Uterus (tissue), 2 donors: ENCODE measurements around the gene OXCT1.

Experiments used
- POLR2A ChIP-seq, 2 donors: fragments of 450-650 bp; IDR thresholded peaks; one replicate each; pipeline ENCODE4 v1.6.1; 2016; ENCODE audit warnings: antibody characterized with exemption in 2 of 2, mild to moderate bottlenecking in 1 of 2, moderate library complexity in 1 of 2
- TF ChIP-seq, protein P1 (sequence below), 4 experiments: fragments of 200-600 bp in 2 of 4; fragments of 450-650 bp in 2 of 4; sonication (generic) in 2 of 4; IDR thresholded peaks; one replicate each; pipeline ENCODE4 v1.5.1; 2016 to 2019; ENCODE audit warnings: antibody characterized with exemption in 4 of 4, mild to moderate bottlenecking in 2 of 4, moderate library complexity in 1 of 4

DNA sequence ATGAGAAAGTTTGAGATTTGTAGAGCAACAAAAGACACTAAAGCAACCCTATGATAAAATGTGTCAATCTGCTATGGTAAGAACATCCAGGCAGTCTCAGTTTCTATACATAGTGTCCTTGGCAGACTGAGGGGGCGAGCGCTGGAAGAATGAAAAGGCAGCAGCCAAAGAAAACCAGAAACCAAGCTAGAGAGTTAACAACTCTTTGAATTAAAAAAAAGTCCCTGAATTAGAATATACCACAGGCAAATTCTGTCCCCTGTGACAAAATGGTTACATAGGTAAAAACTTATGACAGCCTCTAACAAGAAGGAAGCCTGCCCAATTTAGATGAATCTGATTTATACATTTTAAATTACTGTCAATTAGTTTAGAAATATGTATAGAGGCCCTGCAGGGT is 106.7 kb downstream of the OXCT1 start:
- TF ChIP-seq, protein P1, sequence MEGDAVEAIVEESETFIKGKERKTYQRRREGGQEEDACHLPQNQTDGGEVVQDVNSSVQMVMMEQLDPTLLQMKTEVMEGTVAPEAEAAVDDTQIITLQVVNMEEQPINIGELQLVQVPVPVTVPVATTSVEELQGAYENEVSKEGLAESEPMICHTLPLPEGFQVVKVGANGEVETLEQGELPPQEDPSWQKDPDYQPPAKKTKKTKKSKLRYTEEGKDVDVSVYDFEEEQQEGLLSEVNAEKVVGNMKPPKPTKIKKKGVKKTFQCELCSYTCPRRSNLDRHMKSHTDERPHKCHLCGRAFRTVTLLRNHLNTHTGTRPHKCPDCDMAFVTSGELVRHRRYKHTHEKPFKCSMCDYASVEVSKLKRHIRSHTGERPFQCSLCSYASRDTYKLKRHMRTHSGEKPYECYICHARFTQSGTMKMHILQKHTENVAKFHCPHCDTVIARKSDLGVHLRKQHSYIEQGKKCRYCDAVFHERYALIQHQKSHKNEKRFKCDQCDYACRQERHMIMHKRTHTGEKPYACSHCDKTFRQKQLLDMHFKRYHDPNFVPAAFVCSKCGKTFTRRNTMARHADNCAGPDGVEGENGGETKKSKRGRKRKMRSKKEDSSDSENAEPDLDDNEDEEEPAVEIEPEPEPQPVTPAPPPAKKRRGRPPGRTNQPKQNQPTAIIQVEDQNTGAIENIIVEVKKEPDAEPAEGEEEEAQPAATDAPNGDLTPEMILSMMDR (IDR thresholded peaks at IDR 0.05): no peak
- no peak for TF ChIP-seq POLR2A (IDR thresholded peaks at IDR 0.05)
